ENCODE results near the gene NIF3L1. TPM values are rescaled to one million over a fixed set of nuclear protein-coding genes. Genes with fewer than 3 reads are reported as not detected.
A peak's percentile ranks its signal among the peaks of the same experiment; 100 is the strongest.

The NIF3L1 gene
- total and polyA plus RNA-seq, 2 donors = 27.8 to 31.6 TPM

- H3K4me1 ChIP-seq (ENCODE audit: insufficient read depth) = no peaks in the 10 kb centered on the region
- H3K4me3 ChIP-seq (ENCODE audit: low read depth, low read length) = no peak overlapping the region
- no peak overlapping the region for H3K27ac ChIP-seq (ENCODE audit: low read depth)
- peaks cover 9% of the 10 kb centered on the region for H3K36me3 ChIP-seq (ENCODE audit: insufficient read depth)
- DNase-seq (ENCODE audit: extremely low spot score) = peak; percentile 14
- WGBS = 52% methylated on average over 2 of the region's 2 CpGs
Measured at GRCh38 chr2:200905618-200906296, 16.6 kb downstream of the NIF3L1 start.

GRCh38 chr2:200909958-200910357, 20.8 kb downstream of the NIF3L1 start:
- no peak for DNase-seq (ENCODE audit: extremely low spot score)
- Histone ChIP-seq H3K36me3 (ENCODE audit: insufficient read depth) (peaks cover 10% of the 10 kb centered on the region), H3K4me3 (ENCODE audit: low read depth, low read length) (no peak overlapping the region), H3K27ac (ENCODE audit: low read depth) (no peak overlapping the region), H3K4me1 (ENCODE audit: insufficient read depth) (no peaks in the 10 kb centered on the region)
- 94% methylated on average over 4 of the region's 4 CpGs for WGBS

- Histone ChIP-seq H3K27ac (ENCODE audit: low read depth) (no peak overlapping the region), H3K4me3 (ENCODE audit: low read depth, low read length) (no peak overlapping the region), H3K4me1 (ENCODE audit: insufficient read depth) (no peaks in the 10 kb centered on the region), H3K36me3 (ENCODE audit: insufficient read depth) (peaks cover 10% of the 10 kb centered on the region)
- no peak for DNase-seq (ENCODE audit: extremely low spot score)
Measured at GRCh38 chr2:200913654-200914053, 24.5 kb downstream of the NIF3L1 start.

- H3K4me3 ChIP-seq (ENCODE audit: low read depth, low read length) = no peak overlapping the region
- DNase-seq (ENCODE audit: extremely low spot score) = no peak
- no peaks in the 10 kb centered on the region for H3K4me1 ChIP-seq (ENCODE audit: insufficient read depth)
- H3K36me3 ChIP-seq (ENCODE audit: insufficient read depth) = peaks cover 7% of the 10 kb centered on the region
- 85% methylated on average over 6 of the region's 6 CpGs for WGBS
- no peak overlapping the region for H3K27ac ChIP-seq (ENCODE audit: low read depth)
Measured at GRCh38 chr2:200922439-200922838, 33.3 kb downstream of the NIF3L1 start.

- Histone ChIP-seq H3K36me3 (ENCODE audit: insufficient read depth) (peaks cover 7% of the 10 kb centered on the region), H3K4me1 (ENCODE audit: insufficient read depth) (no peaks in the 10 kb centered on the region), H3K4me3 (ENCODE audit: low read depth, low read length) (no peak overlapping the region), H3K27ac (ENCODE audit: low read depth) (no peak overlapping the region)
- DNase-seq (ENCODE audit: extremely low spot score) = no peak
- WGBS = 91% methylated on average over 2 of the region's 2 CpGs
Measured at GRCh38 chr2:200929334-200930249, 40.4 kb downstream of the NIF3L1 start.

- no peak for DNase-seq (ENCODE audit: extremely low spot score)
- 77% methylated on average over 3 of the region's 3 CpGs for WGBS
- Histone ChIP-seq H3K27ac (ENCODE audit: low read depth) (no peak overlapping the region), H3K36me3 (ENCODE audit: insufficient read depth) (peaks cover 9% of the 10 kb centered on the region), H3K4me3 (ENCODE audit: low read depth, low read length) (no peak overlapping the region), H3K4me1 (ENCODE audit: insufficient read depth) (no peaks in the 10 kb centered on the region)
Measured at GRCh38 chr2:200930947-200931626, 41.9 kb downstream of the NIF3L1 start.

- Histone ChIP-seq H3K36me3 (ENCODE audit: insufficient read depth) (peaks cover 4% of the 10 kb centered on the region), H3K4me1 (ENCODE audit: insufficient read depth) (no peaks in the 10 kb centered on the region), H3K27ac (ENCODE audit: low read depth) (no peak overlapping the region), H3K4me3 (ENCODE audit: low read depth, low read length) (no peak overlapping the region)
- DNase-seq (ENCODE audit: extremely low spot score) = no peak
- WGBS = 91% methylated on average over 1 of the region's 1 CpG
Measured at GRCh38 chr2:200939832-200940231, 50.7 kb downstream of the NIF3L1 start.

- H3K4me3 ChIP-seq (ENCODE audit: low read depth, low read length) = no peak overlapping the region
- DNase-seq (ENCODE audit: extremely low spot score) = no peak
- H3K4me1 ChIP-seq (ENCODE audit: insufficient read depth) = no peaks in the 10 kb centered on the region
- no peak overlapping the region for H3K27ac ChIP-seq (ENCODE audit: low read depth)
- H3K36me3 ChIP-seq (ENCODE audit: insufficient read depth) = peaks cover 5% of the 10 kb centered on the region
- 84% methylated on average over 1 of the region's 1 CpG for WGBS
Measured at GRCh38 chr2:200943527-200944105, 54.4 kb downstream of the NIF3L1 start.

- H3K36me3 ChIP-seq (ENCODE audit: insufficient read depth) = peaks cover 6% of the 10 kb centered on the region
- 92% methylated on average over 12 of the region's 12 CpGs for WGBS
- no peak for DNase-seq (ENCODE audit: extremely low spot score)
- H3K27ac ChIP-seq (ENCODE audit: low read depth) = no peak overlapping the region
- no peaks in the 10 kb centered on the region for H3K4me1 ChIP-seq (ENCODE audit: insufficient read depth)
- H3K4me3 ChIP-seq (ENCODE audit: low read depth, low read length) = no peak overlapping the region
Measured at GRCh38 chr2:200944467-200945394, 55.6 kb downstream of the NIF3L1 start.

- 97% methylated on average over 4 of the region's 4 CpGs for WGBS
- H3K36me3 ChIP-seq (ENCODE audit: insufficient read depth) = peaks cover 3% of the 10 kb centered on the region
- DNase-seq (ENCODE audit: extremely low spot score) = no peak
- H3K4me3 ChIP-seq (ENCODE audit: low read depth, low read length) = no peak overlapping the region
- H3K4me1 ChIP-seq (ENCODE audit: insufficient read depth) = no peaks in the 10 kb centered on the region
- H3K27ac ChIP-seq (ENCODE audit: low read depth) = no peak overlapping the region
Measured at GRCh38 chr2:200945395-200945729, 56.2 kb downstream of the NIF3L1 start.

- 78% methylated on average over 3 of the region's 3 CpGs for WGBS
- DNase-seq (ENCODE audit: extremely low spot score) = no peak
- Histone ChIP-seq H3K27ac (ENCODE audit: low read depth) (no peak overlapping the region), H3K4me3 (ENCODE audit: low read depth, low read length) (no peak overlapping the region), H3K36me3 (ENCODE audit: insufficient read depth) (peaks cover 3% of the 10 kb centered on the region), H3K4me1 (ENCODE audit: insufficient read depth) (no peaks in the 10 kb centered on the region)
Measured at GRCh38 chr2:200950378-200950777, 61.2 kb downstream of the NIF3L1 start.

Data from urinary bladder (tissue), 4 donors.